Measurements from ENCODE around the gene CDH10. TPM values are rescaled to one million over a fixed set of nuclear protein-coding genes. Genes with fewer than 3 reads are reported as not detected.

CDH10 gene
- total and polyA plus RNA-seq, 3 experiments from 2014 or later: not detected

GRCh38 chr5:24623031-24623430 is 21.7 kb downstream of the CDH10 start:
- Histone ChIP-seq H3K9me3 (ENCODE audit: low read length) (no peaks in the 10 kb centered on the region), H3K4me1 (ENCODE audit: insufficient read depth, low read length) (no peaks in the 10 kb centered on the region), H3K36me3 (ENCODE audit: insufficient read depth, low read length) (no peaks in the 10 kb centered on the region), H3K27ac (ENCODE audit: low read depth, low read length) (no peak overlapping the region), H3K4me3 (ENCODE audit: low read length) (no peak overlapping the region), H3K27me3 (ENCODE audit: insufficient read depth, low read length, poor library complexity, severe bottlenecking) (no peaks in the 10 kb centered on the region)
- Mint-ChIP-seq H3K27ac (no peak overlapping the region), H3K36me3 (no peaks in the 10 kb centered on the region), H3K9me3 (peaks cover 0 to 24% (median 11%) of the 10 kb centered on the region in 5 donors), H3K4me1 (no peaks in the 10 kb centered on the region), H3K4me3 (no peak overlapping the region), H3K27me3 (no peaks in the 10 kb centered on the region)
- CTCF ChIA-PET: no interaction called here
- no peak for DNase-seq
- POLR2A ChIA-PET: no interaction called here

GRCh38 chr5:24621792-24622191 is 23.0 kb downstream of the CDH10 start:
- no peaks in the 10 kb centered on the region for H3K27me3 Mint-ChIP-seq
- H3K36me3 Mint-ChIP-seq: no peaks in the 10 kb centered on the region
- H3K4me1 ChIP-seq (ENCODE audit: insufficient read depth, low read length): no peaks in the 10 kb centered on the region
- no peaks in the 10 kb centered on the region for H3K27me3 ChIP-seq (ENCODE audit: insufficient read depth, low read length, poor library complexity, severe bottlenecking)
- H3K9me3 ChIP-seq (ENCODE audit: low read length): no peaks in the 10 kb centered on the region
- no peak for DNase-seq
- POLR2A ChIA-PET: no interaction called here
- H3K4me3 Mint-ChIP-seq: no peak overlapping the region
- H3K27ac Mint-ChIP-seq: no peak overlapping the region
- no peaks in the 10 kb centered on the region for H3K36me3 ChIP-seq (ENCODE audit: insufficient read depth, low read length)
- CTCF ChIA-PET: no interaction called here
- peaks cover 0 to 24% (median 13%) of the 10 kb centered on the region in 5 donors for H3K9me3 Mint-ChIP-seq
- no peak overlapping the region for H3K27ac ChIP-seq (ENCODE audit: low read depth, low read length)
- H3K4me1 Mint-ChIP-seq: no peaks in the 10 kb centered on the region
- no peak overlapping the region for H3K4me3 ChIP-seq (ENCODE audit: low read length)

GRCh38 chr5:24616566-24616965 is 28.2 kb downstream of the CDH10 start:
- no peak overlapping the region for H3K4me3 ChIP-seq (ENCODE audit: low read length)
- H3K27ac Mint-ChIP-seq: no peak overlapping the region
- no peaks in the 10 kb centered on the region for H3K36me3 ChIP-seq (ENCODE audit: insufficient read depth, low read length)
- no peaks in the 10 kb centered on the region for H3K27me3 Mint-ChIP-seq
- no peak for DNase-seq
- no peaks in the 10 kb centered on the region for H3K9me3 ChIP-seq (ENCODE audit: low read length)
- no peaks in the 10 kb centered on the region for H3K36me3 Mint-ChIP-seq
- H3K9me3 Mint-ChIP-seq: peaks cover 2 to 26% (median 14%) of the 10 kb centered on the region in 5 donors
- no peaks in the 10 kb centered on the region for H3K4me1 Mint-ChIP-seq
- H3K4me3 Mint-ChIP-seq: no peak overlapping the region
- no peaks in the 10 kb centered on the region for H3K27me3 ChIP-seq (ENCODE audit: insufficient read depth, low read length, poor library complexity, severe bottlenecking)
- CTCF ChIA-PET: no interaction called here
- no peak overlapping the region for H3K27ac ChIP-seq (ENCODE audit: low read depth, low read length)
- POLR2A ChIA-PET: no interaction called here
- no peaks in the 10 kb centered on the region for H3K4me1 ChIP-seq (ENCODE audit: insufficient read depth, low read length)

- no peak for DNase-seq
- no peaks in the 10 kb centered on the region for H3K27me3 ChIP-seq (ENCODE audit: insufficient read depth, low read length, poor library complexity, severe bottlenecking)
- Mint-ChIP-seq H3K27ac (no peak overlapping the region), H3K4me3 (no peak overlapping the region), H3K9me3 (peaks cover 2 to 25% (median 11%) of the 10 kb centered on the region in 5 donors), H3K36me3 (no peaks in the 10 kb centered on the region), H3K4me1 (no peaks in the 10 kb centered on the region), H3K27me3 (no peaks in the 10 kb centered on the region)
- H3K36me3 ChIP-seq (ENCODE audit: insufficient read depth, low read length): no peaks in the 10 kb centered on the region
- H3K9me3 ChIP-seq (ENCODE audit: low read length): no peaks in the 10 kb centered on the region
- ChIA-PET CTCF (no interaction called here), POLR2A (no interaction called here)
- H3K27ac ChIP-seq (ENCODE audit: low read depth, low read length): no peak overlapping the region
- H3K4me3 ChIP-seq (ENCODE audit: low read length): no peak overlapping the region
- no peaks in the 10 kb centered on the region for H3K4me1 ChIP-seq (ENCODE audit: insufficient read depth, low read length)
Measured at GRCh38 chr5:24615159-24615558, 29.6 kb downstream of the CDH10 start.

- no peaks in the 10 kb centered on the region for H3K36me3 Mint-ChIP-seq
- DNase-seq: no peak
- no peak overlapping the region for H3K27ac Mint-ChIP-seq
- Histone ChIP-seq H3K36me3 (ENCODE audit: insufficient read depth, low read length) (no peaks in the 10 kb centered on the region), H3K4me1 (ENCODE audit: insufficient read depth, low read length) (no peaks in the 10 kb centered on the region), H3K4me3 (ENCODE audit: low read length) (no peak overlapping the region), H3K27ac (ENCODE audit: low read depth, low read length) (no peak overlapping the region), H3K9me3 (ENCODE audit: low read length) (no peaks in the 10 kb centered on the region), H3K27me3 (ENCODE audit: insufficient read depth, low read length, poor library complexity, severe bottlenecking) (no peaks in the 10 kb centered on the region)
- POLR2A ChIA-PET: no interaction called here
- no peaks in the 10 kb centered on the region for H3K4me1 Mint-ChIP-seq
- H3K27me3 Mint-ChIP-seq: no peaks in the 10 kb centered on the region
- CTCF ChIA-PET: no interaction called here
- peaks cover 4 to 37% (median 6%) of the 10 kb centered on the region in 5 donors for H3K9me3 Mint-ChIP-seq
- H3K4me3 Mint-ChIP-seq: no peak overlapping the region
Measured at GRCh38 chr5:24609706-24610105, 35.1 kb downstream of the CDH10 start.

GRCh38 chr5:24606971-24607370 is 37.8 kb downstream of the CDH10 start:
- no peak overlapping the region for H3K27ac ChIP-seq (ENCODE audit: low read depth, low read length)
- H3K4me1 Mint-ChIP-seq: no peaks in the 10 kb centered on the region
- no peaks in the 10 kb centered on the region for H3K36me3 Mint-ChIP-seq
- H3K36me3 ChIP-seq (ENCODE audit: insufficient read depth, low read length): no peaks in the 10 kb centered on the region
- ChIA-PET POLR2A (no interaction called here), CTCF (no interaction called here)
- no peak overlapping the region for H3K4me3 Mint-ChIP-seq
- H3K9me3 Mint-ChIP-seq: peaks cover 2 to 32% (median 15%) of the 10 kb centered on the region in 5 donors
- H3K27me3 ChIP-seq (ENCODE audit: insufficient read depth, low read length, poor library complexity, severe bottlenecking): no peaks in the 10 kb centered on the region
- no peaks in the 10 kb centered on the region for H3K27me3 Mint-ChIP-seq
- no peak overlapping the region for H3K4me3 ChIP-seq (ENCODE audit: low read length)
- no peaks in the 10 kb centered on the region for H3K4me1 ChIP-seq (ENCODE audit: insufficient read depth, low read length)
- H3K9me3 ChIP-seq (ENCODE audit: low read length): no peaks in the 10 kb centered on the region
- DNase-seq: no peak
- no peak overlapping the region for H3K27ac Mint-ChIP-seq

- peaks cover 6 to 39% (median 12%) of the 10 kb centered on the region in 5 donors for H3K9me3 Mint-ChIP-seq
- no peaks in the 10 kb centered on the region for H3K36me3 Mint-ChIP-seq
Measured at GRCh38 chr5:24602188-24602587, 42.6 kb downstream of the CDH10 start.

GRCh38 chr5:24598956-24599355 is 45.8 kb downstream of the CDH10 start:
- ChIA-PET POLR2A (no interaction called here), CTCF (no interaction called here)
- H3K36me3 ChIP-seq (ENCODE audit: insufficient read depth, low read length): no peaks in the 10 kb centered on the region
- no peak overlapping the region for H3K4me3 Mint-ChIP-seq
- no peak overlapping the region for H3K27ac ChIP-seq (ENCODE audit: low read depth, low read length)
- no peaks in the 10 kb centered on the region for H3K27me3 Mint-ChIP-seq
- no peaks in the 10 kb centered on the region for H3K9me3 ChIP-seq (ENCODE audit: low read length)
- peaks cover 4 to 39% (median 10%) of the 10 kb centered on the region in 5 donors for H3K9me3 Mint-ChIP-seq
- H3K4me1 Mint-ChIP-seq: no peaks in the 10 kb centered on the region
- DNase-seq: no peak
- H3K27ac Mint-ChIP-seq: no peak overlapping the region
- no peaks in the 10 kb centered on the region for H3K36me3 Mint-ChIP-seq
- no peak overlapping the region for H3K4me3 ChIP-seq (ENCODE audit: low read length)
- no peaks in the 10 kb centered on the region for H3K4me1 ChIP-seq (ENCODE audit: insufficient read depth, low read length)
- H3K27me3 ChIP-seq (ENCODE audit: insufficient read depth, low read length, poor library complexity, severe bottlenecking): no peaks in the 10 kb centered on the region

More at GRCh38 chr5:24602188-24602587, 42.6 kb downstream of the CDH10 start:
- H3K27me3 Mint-ChIP-seq: no peaks in the 10 kb centered on the region
- no peak overlapping the region for H3K4me3 Mint-ChIP-seq
- H3K4me1 Mint-ChIP-seq: no peaks in the 10 kb centered on the region
- no peaks in the 10 kb centered on the region for H3K36me3 ChIP-seq (ENCODE audit: insufficient read depth, low read length)
- H3K4me1 ChIP-seq (ENCODE audit: insufficient read depth, low read length): no peaks in the 10 kb centered on the region
- no peaks in the 10 kb centered on the region for H3K9me3 ChIP-seq (ENCODE audit: low read length)
- CTCF ChIA-PET: no interaction called here
- H3K27ac ChIP-seq (ENCODE audit: low read depth, low read length): no peak overlapping the region
- H3K27me3 ChIP-seq (ENCODE audit: insufficient read depth, low read length, poor library complexity, severe bottlenecking): no peaks in the 10 kb centered on the region
- no peak for DNase-seq
- H3K27ac Mint-ChIP-seq: no peak overlapping the region
- no peak overlapping the region for H3K4me3 ChIP-seq (ENCODE audit: low read length)
- POLR2A ChIA-PET: no interaction called here

GRCh38 chr5:24595329-24595728 is 49.4 kb downstream of the CDH10 start:
- no peaks in the 10 kb centered on the region for H3K36me3 Mint-ChIP-seq
- H3K9me3 ChIP-seq (ENCODE audit: low read length): no peaks in the 10 kb centered on the region
- no peak overlapping the region for H3K27ac Mint-ChIP-seq
- peaks cover 7 to 22% (median 8%) of the 10 kb centered on the region in 5 donors for H3K9me3 Mint-ChIP-seq
- H3K27me3 ChIP-seq (ENCODE audit: insufficient read depth, low read length, poor library complexity, severe bottlenecking): no peaks in the 10 kb centered on the region
- ChIA-PET POLR2A (no interaction called here), CTCF (no interaction called here)
- no peaks in the 10 kb centered on the region for H3K4me1 ChIP-seq (ENCODE audit: insufficient read depth, low read length)
- no peaks in the 10 kb centered on the region for H3K36me3 ChIP-seq (ENCODE audit: insufficient read depth, low read length)
- no peak for DNase-seq
- H3K4me3 ChIP-seq (ENCODE audit: low read length): no peak overlapping the region
- no peaks in the 10 kb centered on the region for H3K4me1 Mint-ChIP-seq
- H3K27ac ChIP-seq (ENCODE audit: low read depth, low read length): no peak overlapping the region
- no peaks in the 10 kb centered on the region for H3K27me3 Mint-ChIP-seq
- no peak overlapping the region for H3K4me3 Mint-ChIP-seq

All from CD8-positive, alpha-beta memory T cell (primary cell).